Endothelial cell of umbilical vein (primary cell): ENCODE data around the gene TRERF1. TPM values are rescaled to one million over a fixed set of nuclear protein-coding genes. Genes with fewer than 3 reads are reported as not detected.

ENCODE experiments used
- BruUV-seq: library from RNA; stranded (reverse); fragments of 400-500 nt; replicated peaks from 2 replicates; lab custom pipeline; 2021; lab: Mats Ljungman, UMichigan
- CTCF ChIA-PET: fragments of 300-600, 350-600 bp; sonication (Branson Sonifier 250); formaldehyde crosslinking; loops from one replicate; lab custom pipeline; 2021; ENCODE audit warnings: antibody characterized with exemption, inconsistent platforms; lab: Charles Lee
- POLR2A ChIA-PET: fragments of 300-600, 350-600 bp; sonication (Branson Sonifier 250); formaldehyde crosslinking; loops from one replicate; lab custom pipeline; 2021; ENCODE audit warnings: antibody characterized with exemption, inconsistent platforms; lab: Charles Lee
- DNase-seq: peaks from one replicate; pipeline ENCODE4 v3.0.0-alpha.2; 2011; ENCODE audit warnings: low read depth, low spot score
- FAIRE-seq: peaks from 2 replicates; lab custom pipeline; 2011; peaks lifted over from hg19 to GRCh38; lab: Jason Lieb, UNC
- H2AFZ ChIP-seq: 2 replicates; pipeline ENCODE4 v1.6.0; 2012; ENCODE audit warnings: low read depth, low read length, control low read depth, inconsistent platforms
- H3K27ac ChIP-seq: 2 replicates; pipeline ENCODE4 v1.5.1; 2011; ENCODE audit warnings: low read depth, mild to moderate bottlenecking, control low read depth, low read length, moderate library complexity; ENCODE audit not compliant: insufficient read depth
- H3K27me3 ChIP-seq, 2 experiments: 2 replicates each; pipeline versions ENCODE4 v1.6.0 to v1.6.1; 2011; ENCODE audit warnings: low read length in 2 of 2, mixed read lengths in 1 of 2; ENCODE audit not compliant: control insufficient read depth in 2 of 2, insufficient read depth in 2 of 2
- H3K36me3 ChIP-seq, 2 experiments: 2 replicates in 1 of 2; 3 replicates in 1 of 2; pipeline ENCODE4 v1.5.1; 2011; ENCODE audit warnings: low read length in 2 of 2, mild to moderate bottlenecking in 1 of 2, moderate library complexity in 1 of 2; ENCODE audit not compliant: control insufficient read depth in 2 of 2, insufficient read depth in 2 of 2; ENCODE audit errors: extremely low read depth in 1 of 2
- H3K4me1 ChIP-seq: 3 replicates; pipeline ENCODE4 v1.5.1; 2011; ENCODE audit warnings: mild to moderate bottlenecking, low read length; ENCODE audit not compliant: control insufficient read depth, insufficient read depth; ENCODE audit errors: extremely low read depth
- H3K4me2 ChIP-seq: 2 replicates; pipeline ENCODE4 v1.6.1; 2011; ENCODE audit warnings: low read length, control low read depth, mixed read lengths; ENCODE audit not compliant: insufficient read depth
- H3K4me3 ChIP-seq, 3 experiments: fragments of 200-600 bp in 1 of 3; sonication (generic), shearing (Covaris generic) in 1 of 3; replicated peaks in 1 of 3; 2 replicates each; pipeline ENCODE4 v1.5.1; 2011 to 2016; ENCODE audit warnings: control low read depth in 3 of 3, low read length in 3 of 3, mild to moderate bottlenecking in 2 of 3, inconsistent platforms in 1 of 3, low read depth in 1 of 3, moderate library complexity in 1 of 3; ENCODE audit not compliant: insufficient read depth in 1 of 3
- H3K79me2 ChIP-seq: 2 replicates; pipeline ENCODE4 v1.6.0; 2012; ENCODE audit warnings: low read length, inconsistent platforms; ENCODE audit not compliant: control insufficient read depth, insufficient read depth
- H3K9ac ChIP-seq: replicated peaks from 2 replicates; pipeline ENCODE3; 2011; ENCODE audit warnings: low read length, control low read depth; ENCODE audit not compliant: insufficient read depth; ENCODE audit errors: extremely low read depth
- H3K9me1 ChIP-seq: replicated peaks from 3 replicates; pipeline ENCODE4 v1.6.0; 2011; ENCODE audit warnings: mild to moderate bottlenecking, low read length; ENCODE audit not compliant: control insufficient read depth, insufficient read depth; ENCODE audit errors: extremely low read depth
- H3K9me3 ChIP-seq: replicated peaks from 2 replicates; pipeline ENCODE4 v1.5.1; 2012; ENCODE audit warnings: low read length, inconsistent platforms; ENCODE audit not compliant: control insufficient read depth, insufficient read depth
- H4K20me1 ChIP-seq: replicated peaks from 2 replicates; pipeline ENCODE3; 2011; ENCODE audit warnings: mild to moderate bottlenecking, low read length; ENCODE audit not compliant: control insufficient read depth, insufficient read depth; ENCODE audit errors: extremely low read depth
- EZH2 ChIP-seq: IDR thresholded peaks from 2 replicates; pipeline ENCODE4 v1.6.1; 2012; ENCODE audit warnings: borderline replicate concordance, low read depth, mild to moderate bottlenecking, moderate library complexity, low read length, inconsistent platforms; ENCODE audit not compliant: severe bottlenecking
- FOS ChIP-seq: IDR thresholded peaks from 2 replicates; pipeline ENCODE4 v1.6.1; 2011; ENCODE audit warnings: mild to moderate bottlenecking, low read length, moderate library complexity, borderline replicate concordance; ENCODE audit not compliant: insufficient read depth
- GATA2 ChIP-seq: IDR thresholded peaks from 2 replicates; pipeline ENCODE4 v1.7.0; 2011; ENCODE audit warnings: low read depth, mild to moderate bottlenecking, moderate library complexity, mixed read lengths, low read length; ENCODE audit not compliant: insufficient read length, insufficient read depth
- MYC ChIP-seq: IDR thresholded peaks from one replicate; pipeline ENCODE4 v1.6.1; 2011; ENCODE audit warnings: mild to moderate bottlenecking, low read depth, low read length
- dilution Hi-C: fragments of 300-500 bp; cut with MboI; formaldehyde crosslinking; loops from one replicate; pipeline ENCODE4 v1.15.0; 2019; ENCODE audit warnings: low sequenced_read_pairs; ENCODE audit not compliant: extremely low pct_ligation_motif_present
- intact Hi-C: fragments of 100-400 bp; cut with micrococcal nuclease; formaldehyde crosslinking; loops from one replicate; pipeline ENCODE4 v1.10.0; 2022
- polyA plus RNA-seq, 4 experiments: library from polyadenylated mRNA; depleted of rRNA in 3 of 4; stranded (reverse) in 3 of 4; unstranded in 1 of 4; fragments of >200 nt; gene quantifications; 2 replicates each; pipeline versions ENCODE4 v1.2.1 to v1.2.3, GENCODE V29; 2011 to 2012; ENCODE audit warnings: missing spikeins in 1 of 4
- total RNA-seq: library from RNA; stranded (reverse); gene quantifications from 2 replicates; pipeline ENCODE4 v1.2.3, GENCODE V29; 2021
- TF ChIP-seq, protein P1 (sequence below): IDR thresholded peaks from 2 replicates; pipeline ENCODE4 v1.6.1; 2011; ENCODE audit not compliant: insufficient read depth, insufficient read length
- TF ChIP-seq, protein P2 (sequence below), 2 donors: IDR thresholded peaks; 1 replicate in 1 of 2; 2 replicates in 1 of 2; pipeline ENCODE4 v1.5.1; 2011; ENCODE audit warnings: low read length in 2 of 2, mild to moderate bottlenecking in 2 of 2, moderate library complexity in 2 of 2, control low read depth in 1 of 2, inconsistent platforms in 1 of 2, low read depth in 1 of 2; ENCODE audit not compliant: insufficient read depth in 1 of 2; ENCODE audit errors: extremely low read depth in 1 of 2

Gene TRERF1
- total and polyA plus RNA-seq, 2 donors (not counting 3 experiments of a cell fraction or from before 2014, with no cell fraction given) = 0.73 to 5.5 TPM

DNA sequence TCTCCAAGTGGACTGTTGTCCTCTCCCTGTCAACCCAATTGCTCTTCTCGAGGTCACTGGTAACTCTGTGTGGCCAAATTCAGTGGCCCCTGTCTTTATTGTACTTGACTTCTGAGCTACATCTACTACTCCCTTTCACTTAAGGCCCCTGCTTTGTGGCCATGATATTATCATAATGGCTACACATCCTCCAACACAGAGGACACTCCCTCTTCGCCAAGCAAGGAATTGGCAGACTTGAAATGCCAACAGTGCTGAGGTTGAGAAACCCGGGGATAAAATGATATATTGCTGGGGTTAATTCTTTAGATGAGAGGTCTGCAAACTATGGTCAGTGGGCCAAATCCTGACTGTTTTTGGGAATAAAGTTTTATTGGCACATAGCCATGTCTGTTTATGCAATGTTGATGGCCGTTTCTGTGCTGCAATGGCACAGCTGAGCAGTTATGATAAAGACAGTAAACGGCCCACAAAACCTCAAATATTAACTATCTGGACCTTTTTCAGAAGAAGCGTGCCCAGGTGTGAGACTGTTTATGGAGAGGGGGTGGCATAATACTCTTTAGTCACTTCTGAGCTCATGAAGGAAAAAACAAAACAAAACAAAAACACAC, 222.1 kb downstream of the TRERF1 start:
- DNase-seq (no peak), FAIRE-seq (no peak)
- Histone ChIP-seq H3K79me2 (no peaks in the 10 kb centered on the region), H3K36me3 (no peaks in the 10 kb centered on the region), H3K4me1 (peaks cover 4% of the 10 kb centered on the region), H3K4me3 (no peak overlapping the region), H3K27ac (no peak overlapping the region), H4K20me1 (no peaks in the 10 kb centered on the region), H3K9me1 (no peaks in the 10 kb centered on the region), H3K9me3 (no peaks in the 10 kb centered on the region), H2AFZ (no peak overlapping the region), H3K9ac (no peak overlapping the region), H3K27me3 (no peaks in the 10 kb centered on the region), H3K4me2 (no peak overlapping the region)
- BruUV-seq = no TSS peak
- intact Hi-C loops (no loop called here), dilution Hi-C loops (no loop called here)
- ChIA-PET POLR2A (no interaction called here), CTCF (interaction anchor here (1.2 to 2.0 kb wide), 3 partner anchors 15 to 318 kb away, joined by 4 to 11 read pairs (median 7); no protein-coding TSS in a partner anchor)
- TF ChIP-seq EZH2 = no peak
- TF ChIP-seq, protein P1, sequence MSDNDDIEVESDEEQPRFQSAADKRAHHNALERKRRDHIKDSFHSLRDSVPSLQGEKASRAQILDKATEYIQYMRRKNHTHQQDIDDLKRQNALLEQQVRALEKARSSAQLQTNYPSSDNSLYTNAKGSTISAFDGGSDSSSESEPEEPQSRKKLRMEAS = no peak
- TF ChIP-seq FOS = no peak
- no peak for TF ChIP-seq GATA2

DNA sequence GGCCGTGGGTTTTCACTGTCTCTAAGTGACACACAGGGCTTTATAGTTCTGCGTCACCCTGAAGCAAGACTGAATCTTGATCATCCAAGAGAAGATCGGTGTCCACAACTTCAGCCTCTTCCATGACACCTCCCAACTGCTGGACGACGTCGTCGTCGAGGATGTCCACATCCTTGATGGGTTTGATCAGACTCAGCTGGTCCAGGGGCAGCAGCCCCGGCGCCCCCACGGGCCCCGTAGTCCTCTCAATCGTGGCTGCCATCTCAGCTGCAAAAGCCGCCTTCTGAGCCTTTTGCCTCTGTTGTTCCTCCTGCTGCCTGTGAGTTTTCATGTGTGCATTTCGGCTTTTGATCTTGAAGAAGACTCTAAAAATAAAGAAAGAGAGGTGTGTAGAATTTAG, 223.4 kb downstream of the TRERF1 start:
- no peaks in the 10 kb centered on the region for H3K9me3 ChIP-seq
- H3K9me1 ChIP-seq = no peaks in the 10 kb centered on the region
- H3K9ac ChIP-seq = no peak overlapping the region
- dilution Hi-C loops (no loop called here), intact Hi-C loops (no loop called here)
- H2AFZ ChIP-seq = no peak overlapping the region
- ChIA-PET POLR2A (no interaction called here), CTCF (no interaction called here)
- no peaks in the 10 kb centered on the region for H3K36me3 ChIP-seq
- H3K4me2 ChIP-seq = no peak overlapping the region
- no peaks in the 10 kb centered on the region for H3K79me2 ChIP-seq
- DNase-seq (no peak), FAIRE-seq (no peak)
- BruUV-seq = no TSS peak
- H3K4me3 ChIP-seq = no peak overlapping the region
- no peaks in the 10 kb centered on the region for H4K20me1 ChIP-seq
- H3K27ac ChIP-seq = no peak overlapping the region
- H3K4me1 ChIP-seq = peaks cover 4% of the 10 kb centered on the region
- no peaks in the 10 kb centered on the region for H3K27me3 ChIP-seq
- TF ChIP-seq GATA2 = no peak
- no peak for TF ChIP-seq MYC
- TF ChIP-seq EZH2 = no peak
- TF ChIP-seq, protein P1 = no peak
- TF ChIP-seq, protein P2, sequence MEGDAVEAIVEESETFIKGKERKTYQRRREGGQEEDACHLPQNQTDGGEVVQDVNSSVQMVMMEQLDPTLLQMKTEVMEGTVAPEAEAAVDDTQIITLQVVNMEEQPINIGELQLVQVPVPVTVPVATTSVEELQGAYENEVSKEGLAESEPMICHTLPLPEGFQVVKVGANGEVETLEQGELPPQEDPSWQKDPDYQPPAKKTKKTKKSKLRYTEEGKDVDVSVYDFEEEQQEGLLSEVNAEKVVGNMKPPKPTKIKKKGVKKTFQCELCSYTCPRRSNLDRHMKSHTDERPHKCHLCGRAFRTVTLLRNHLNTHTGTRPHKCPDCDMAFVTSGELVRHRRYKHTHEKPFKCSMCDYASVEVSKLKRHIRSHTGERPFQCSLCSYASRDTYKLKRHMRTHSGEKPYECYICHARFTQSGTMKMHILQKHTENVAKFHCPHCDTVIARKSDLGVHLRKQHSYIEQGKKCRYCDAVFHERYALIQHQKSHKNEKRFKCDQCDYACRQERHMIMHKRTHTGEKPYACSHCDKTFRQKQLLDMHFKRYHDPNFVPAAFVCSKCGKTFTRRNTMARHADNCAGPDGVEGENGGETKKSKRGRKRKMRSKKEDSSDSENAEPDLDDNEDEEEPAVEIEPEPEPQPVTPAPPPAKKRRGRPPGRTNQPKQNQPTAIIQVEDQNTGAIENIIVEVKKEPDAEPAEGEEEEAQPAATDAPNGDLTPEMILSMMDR (IDR thresholded peaks at IDR 0.05; ENCODE audit: extremely low read depth in 1 of 2, insufficient read depth in 1 of 2, low read depth in 1 of 2, low read length in 2 of 2) = no peak
- TF ChIP-seq FOS = no peak
